H1 (cell line): ENCODE measurements around the gene MYO1G. TPM values are rescaled to one million over a fixed set of nuclear protein-coding genes. Genes with fewer than 3 reads are reported as not detected.
A peak's percentile ranks its signal among the peaks of the same experiment; 100 is the strongest.

Source experiments
- BRCA1 ChIP-seq: IDR thresholded peaks from 2 replicates; pipeline ENCODE4 v1.6.1; 2012; ENCODE audit warnings: low read depth, low read length, improper control_type of control experiment
- CEBPB ChIP-seq: IDR thresholded peaks from 2 replicates; pipeline ENCODE4 v1.6.1; 2012; ENCODE audit warnings: low read depth, low read length
- CHD2 ChIP-seq: IDR thresholded peaks from 2 replicates; pipeline ENCODE4 v1.6.1; 2012; ENCODE audit warnings: low read length, improper control_type of control experiment
- CTCF ChIP-seq, 3 experiments: IDR thresholded peaks; 1 replicate in 2 of 3; 2 replicates in 1 of 3; pipeline versions ENCODE4 v1.5.1 to v1.6.1; 2011; ENCODE audit warnings: low read length in 3 of 3, mild to moderate bottlenecking in 3 of 3, inconsistent platforms in 2 of 3, low read depth in 1 of 3, moderate library complexity in 1 of 3; ENCODE audit not compliant: insufficient read depth in 1 of 3; ENCODE audit errors: control extremely low read depth in 1 of 3
- EGR1 ChIP-seq: IDR thresholded peaks from 2 replicates; pipeline ENCODE4 v1.6.1; 2011; ENCODE audit warnings: low read depth, low read length, borderline replicate concordance
- GTF2F1 ChIP-seq: IDR thresholded peaks from 2 replicates; pipeline ENCODE4 v1.6.1; 2012; ENCODE audit warnings: low read depth, low read length, improper control_type of control experiment, borderline replicate concordance
- JUND ChIP-seq: IDR thresholded peaks from 2 replicates; pipeline ENCODE4 v1.6.1; 2011; ENCODE audit warnings: mild to moderate bottlenecking, improper control_type of control experiment, low read length
- KDM1A ChIP-seq: fragments of 200-600, 300-600 bp; sonication (generic); IDR thresholded peaks from 2 replicates; pipeline ENCODE4 v1.7.1; 2016; ENCODE audit warnings: mild to moderate bottlenecking, low read length, borderline replicate concordance
- KDM4A ChIP-seq: IDR thresholded peaks from one replicate; pipeline ENCODE4 v1.7.1; 2012; ENCODE audit warnings: low read depth, mild to moderate bottlenecking, moderate library complexity, low read length, inconsistent platforms; ENCODE audit not compliant: severe bottlenecking
- KDM5A ChIP-seq: fragments of 200-600 bp; IDR thresholded peaks from 2 replicates; pipeline ENCODE4 v1.7.1; 2012; ENCODE audit warnings: mild to moderate bottlenecking, low read length, inconsistent platforms, mixed read lengths
- MAFK ChIP-seq: IDR thresholded peaks from 2 replicates; pipeline ENCODE4 v1.6.1; 2012; ENCODE audit warnings: low read depth, mild to moderate bottlenecking, improper control_type of control experiment, low read length
- NRF1 ChIP-seq: IDR thresholded peaks from 2 replicates; pipeline ENCODE4 v1.6.1; 2011; ENCODE audit warnings: mild to moderate bottlenecking, low read depth, low read length, improper control_type of control experiment
- PHF8 ChIP-seq: fragments of 200-600 bp; sonication (generic); conservative IDR thresholded peaks from 2 replicates; pipeline ENCODE4 v1.7.1; 2012; ENCODE audit warnings: low read depth, mild to moderate bottlenecking, inconsistent platforms, low read length, moderate library complexity
- POLR2A ChIP-seq, 2 experiments: IDR thresholded peaks; 1 replicate in 1 of 2; 2 replicates in 1 of 2; pipeline ENCODE4 v1.6.1; 2011; ENCODE audit warnings: low read depth in 2 of 2, low read length in 2 of 2, mild to moderate bottlenecking in 2 of 2; ENCODE audit errors: control extremely low read depth in 1 of 2
- POLR2AphosphoS5 ChIP-seq: IDR thresholded peaks from 2 replicates; pipeline ENCODE4 v1.6.1; 2011; ENCODE audit warnings: low read depth, low read length
- POU5F1 ChIP-seq: IDR thresholded peaks from 2 replicates; pipeline ENCODE4 v1.6.1; 2011; ENCODE audit warnings: low read depth, mild to moderate bottlenecking, low read length, moderate library complexity
- RNF2 ChIP-seq: fragments of 200-900, 300-1000 bp; sonication (generic); IDR thresholded peaks from 2 replicates; pipeline ENCODE4 v1.7.1; 2016; ENCODE audit warnings: borderline replicate concordance, low read depth, mild to moderate bottlenecking, antibody characterized with exemption, low read length; ENCODE audit not compliant: poor library complexity, severe bottlenecking; ENCODE audit errors: missing control alignments
- SIRT6 ChIP-seq: IDR thresholded peaks from one replicate; pipeline ENCODE4 v1.7.1; 2012; ENCODE audit warnings: low read length, inconsistent platforms
- SP4 ChIP-seq: IDR thresholded peaks from 2 replicates; pipeline ENCODE4 v1.6.1; 2012; ENCODE audit warnings: low read length, inconsistent platforms
- TAF1 ChIP-seq: IDR thresholded peaks from 2 replicates; pipeline ENCODE4 v1.6.1; 2011; ENCODE audit warnings: mild to moderate bottlenecking, low read depth, low read length
- TAF7 ChIP-seq: optimal IDR thresholded peaks from 2 replicates; pipeline ENCODE3; 2011; ENCODE audit warnings: low read depth, mild to moderate bottlenecking, inconsistent platforms, low read length, moderate library complexity, borderline replicate concordance
- TBP ChIP-seq: IDR thresholded peaks from 2 replicates; pipeline ENCODE4 v1.6.1; 2011; ENCODE audit warnings: low read depth, low read length, improper control_type of control experiment
- TEAD4 ChIP-seq: IDR thresholded peaks from 2 replicates; pipeline ENCODE4 v1.6.1; 2012; ENCODE audit warnings: low read depth, low read length, inconsistent platforms, mixed read lengths
- polyA plus RNA-seq, 7 experiments: library from polyadenylated mRNA; depleted of rRNA in 3 of 7; stranded (reverse) in 5 of 7; unstranded in 2 of 7; fragments of >200 nt in 5 of 7; fragments of 200-250 nt in 2 of 7; gene quantifications; 1 replicate in 5 of 7; 2 replicates in 1 of 7; 4 replicates in 1 of 7; pipeline versions ENCODE4 v1.2.1 to v1.2.3, GENCODE V29; 2011 to 2013; ENCODE audit warnings: missing spikeins in 2 of 7, mixed read lengths in 2 of 7
- total RNA-seq: library from RNA; stranded (reverse); fragmentation: NEBNext Ultra II Directional; extraction: Animal tissue kit (Norgen Biotek cat#: 25700); gene quantifications from 2 replicates; pipeline ENCODE4 v1.2.1, GENCODE V29; 2021

MYO1G gene
- total and polyA plus RNA-seq, 2 of the 8 experiments (the other 6 are each of a cell fraction or from before 2014, with no cell fraction given): 0.08 to 0.19 TPM

GRCh38 chr7:44999245-45000092, 20.7 kb upstream of the MYO1G start (continued):
- TF ChIP-seq KDM4A (peak; percentile 48), PHF8 (peak; percentile 93), NRF1 (no peak), MAFK (no peak), TAF1 (peak; percentile 98), SP4 (no peak), BRCA1 (no peak), EGR1 (no peak), CTCF (IDR thresholded peaks at IDR 0.05; ENCODE audit: control extremely low read depth in 1 of 3, insufficient read depth in 1 of 3, low read depth in 1 of 3, low read length in 3 of 3) (no peak), RNF2 (no peak), GTF2F1 (no peak), TBP (peak; percentile 71), CHD2 (peak; percentile 49; the same call in 1 of the 2 replicates), POLR2A (IDR thresholded peaks at IDR 0.05; ENCODE audit: control extremely low read depth in 1 of 2, low read depth in 2 of 2, low read length in 2 of 2) (peak; percentile 56 to 85), KDM5A (peak; percentile 59; the same call in 1 of the 2 replicates), CEBPB (no peak), TEAD4 (no peak), SIRT6 (no peak), JUND (no peak), TAF7 (peak; percentile 76), POLR2AphosphoS5 (peak; percentile 46; the same call in 1 of the 2 replicates), POU5F1 (no peak), KDM1A (no peak)
